Tibial nerve (tissue), 4 donors: ENCODE data around the gene GRAMD1A. TPM values are rescaled to one million over a fixed set of nuclear protein-coding genes. Genes with fewer than 3 reads are reported as not detected.
"Not testable (repeated sequence)": the region's sequence is repeated elsewhere in the genome, so short reads cannot be mapped to it uniquely, and the experiment has no call there.

Source experiments
- DNase-seq, 2 donors: peaks; one replicate each; pipeline ENCODE4 v3.0.0-alpha.2; 2019; ENCODE audit warnings: low spot score in 2 of 2
- H3K27ac ChIP-seq, 4 donors: fragments of 200-600 bp; sonication (generic) in 3 of 4; one replicate each; pipeline ENCODE4 v1.5.1; 2017 to 2019; ENCODE audit warnings: mild to moderate bottlenecking in 1 of 4
- H3K27me3 ChIP-seq, 2 donors: fragments of 200-600 bp; sonication (generic) in 1 of 2; one replicate each; pipeline versions ENCODE4 v1.5.1 to v1.6.0; 2017 to 2019
- H3K36me3 ChIP-seq, 3 donors: fragments of 200-600 bp; sonication (generic); one replicate each; pipeline ENCODE4 v1.5.1; 2018 to 2019
- H3K4me1 ChIP-seq, 4 donors: fragments of 200-600 bp; sonication (generic) in 3 of 4; one replicate each; pipeline ENCODE4 v1.5.1; 2017 to 2019
- H3K4me3 ChIP-seq, 4 donors: fragments of 200-600 bp; sonication (generic) in 3 of 4; one replicate each; pipeline ENCODE4 v1.5.1; 2017 to 2019; ENCODE audit warnings: mild to moderate bottlenecking in 1 of 4, moderate library complexity in 1 of 4
- H3K9me3 ChIP-seq, 4 donors: fragments of 200-600 bp; sonication (generic) in 3 of 4; one replicate each; pipeline ENCODE4 v1.5.1; 2017 to 2019
- EP300 ChIP-seq, 2 donors: sonication (generic); formaldehyde crosslinking; IDR thresholded peaks; one replicate each; pipeline ENCODE4 v1.6.1; 2017; ENCODE audit warnings: antibody characterized with exemption in 2 of 2, mild to moderate bottlenecking in 1 of 2
- POLR2A ChIP-seq, 2 donors: fragments of 450-650 bp; IDR thresholded peaks; one replicate each; pipeline ENCODE4 v1.6.1; 2017; ENCODE audit warnings: antibody characterized with exemption in 2 of 2, mild to moderate bottlenecking in 2 of 2, moderate library complexity in 2 of 2
- WGBS, 2 donors: methylation state at CpG; one replicate each; pipeline ENCODE4 v1.1.5; 2018; 5-methylcytosine and 5-hydroxymethylcytosine counted together
- total RNA-seq, 4 donors: library from RNA; depleted of rRNA; stranded (reverse); fragments of >200 nt; gene quantifications; one replicate each; pipeline ENCODE4 v1.1.0, GENCODE V29; 2016
- TF ChIP-seq, protein P1 (sequence below), 5 experiments: fragments of 200-600 bp in 3 of 5; fragments of 450-650 bp in 2 of 5; sonication (generic) in 3 of 5; IDR thresholded peaks; one replicate each; pipeline ENCODE4 v1.5.1; 2016 to 2019; ENCODE audit warnings: antibody characterized with exemption in 5 of 5, mild to moderate bottlenecking in 3 of 5, moderate library complexity in 2 of 5

GRAMD1A gene
- total RNA-seq, 4 donors from 2014 or later, result 53.1 to 108 (median 61.6) TPM

- Histone ChIP-seq H3K4me3 (no peak overlapping the region), H3K9me3 (no peaks in the 10 kb centered on the region), H3K36me3 (peaks cover 3 to 55% (median 7%) of the 10 kb centered on the region in 3 donors), H3K27me3 (no peaks in the 10 kb centered on the region), H3K4me1 (peaks cover 0 to 25% (median 6%) of the 10 kb centered on the region in 4 donors), H3K27ac (no peak overlapping the region)
- WGBS, 2 donors, result 73 to 76% methylated on average over 7 of the region's 7 CpGs
- no peak for DNase-seq
- TF ChIP-seq EP300 (IDR thresholded peaks at IDR 0.05), result no peak
- TF ChIP-seq, protein P1, sequence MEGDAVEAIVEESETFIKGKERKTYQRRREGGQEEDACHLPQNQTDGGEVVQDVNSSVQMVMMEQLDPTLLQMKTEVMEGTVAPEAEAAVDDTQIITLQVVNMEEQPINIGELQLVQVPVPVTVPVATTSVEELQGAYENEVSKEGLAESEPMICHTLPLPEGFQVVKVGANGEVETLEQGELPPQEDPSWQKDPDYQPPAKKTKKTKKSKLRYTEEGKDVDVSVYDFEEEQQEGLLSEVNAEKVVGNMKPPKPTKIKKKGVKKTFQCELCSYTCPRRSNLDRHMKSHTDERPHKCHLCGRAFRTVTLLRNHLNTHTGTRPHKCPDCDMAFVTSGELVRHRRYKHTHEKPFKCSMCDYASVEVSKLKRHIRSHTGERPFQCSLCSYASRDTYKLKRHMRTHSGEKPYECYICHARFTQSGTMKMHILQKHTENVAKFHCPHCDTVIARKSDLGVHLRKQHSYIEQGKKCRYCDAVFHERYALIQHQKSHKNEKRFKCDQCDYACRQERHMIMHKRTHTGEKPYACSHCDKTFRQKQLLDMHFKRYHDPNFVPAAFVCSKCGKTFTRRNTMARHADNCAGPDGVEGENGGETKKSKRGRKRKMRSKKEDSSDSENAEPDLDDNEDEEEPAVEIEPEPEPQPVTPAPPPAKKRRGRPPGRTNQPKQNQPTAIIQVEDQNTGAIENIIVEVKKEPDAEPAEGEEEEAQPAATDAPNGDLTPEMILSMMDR (IDR thresholded peaks at IDR 0.05), result no peak
- TF ChIP-seq POLR2A (IDR thresholded peaks at IDR 0.05), result no peak
These were observed 27.9 kb downstream of the GRAMD1A start for GRCh38 chr19:35027851-35028599.

DNA sequence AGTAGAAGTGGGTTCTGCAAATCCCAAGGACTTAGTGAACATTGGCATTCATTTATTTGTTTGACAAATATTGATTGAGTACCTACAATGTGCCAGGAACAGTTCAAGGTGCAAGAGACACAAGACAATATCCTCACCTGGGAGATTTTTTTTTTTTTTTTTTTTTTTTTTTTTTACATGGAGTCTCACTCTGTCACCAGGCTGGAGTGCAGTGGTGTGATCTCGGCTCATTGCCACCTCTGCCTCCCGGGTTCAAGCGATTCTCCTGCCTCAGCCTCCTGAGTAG is 28.4 kb downstream of the GRAMD1A start:
- 90% methylated on average over 3 of the region's 3 CpGs for WGBS, 2 donors

GRCh38 chr19:35029275-35029736 is 29.2 kb downstream of the GRAMD1A start:
- not testable (repeated sequence) for H3K4me3 ChIP-seq, DNase-seq, H3K27me3 ChIP-seq, H3K9me3 ChIP-seq
- Histone ChIP-seq H3K4me1 (peaks cover 0 to 25% (median 6%) of the 10 kb centered on the region in 4 donors), H3K36me3 (peaks cover 3 to 55% (median 8%) of the 10 kb centered on the region in 3 donors), H3K27ac (peak overlapping the region in 1 of 4 donors; percentile 66)
- WGBS, 2 donors, result 79 to 82% methylated on average over 11 of the region's 11 CpGs

More for the DNA sequence above, 28.4 kb downstream of the GRAMD1A start:
- H3K36me3 ChIP-seq, result peaks cover 3 to 55% (median 8%) of the 10 kb centered on the region in 3 donors
- not testable (repeated sequence) for H3K27ac ChIP-seq, H3K27me3 ChIP-seq, H3K9me3 ChIP-seq, DNase-seq, H3K4me3 ChIP-seq
- H3K4me1 ChIP-seq, result peaks cover 0 to 25% (median 6%) of the 10 kb centered on the region in 4 donors

DNA sequence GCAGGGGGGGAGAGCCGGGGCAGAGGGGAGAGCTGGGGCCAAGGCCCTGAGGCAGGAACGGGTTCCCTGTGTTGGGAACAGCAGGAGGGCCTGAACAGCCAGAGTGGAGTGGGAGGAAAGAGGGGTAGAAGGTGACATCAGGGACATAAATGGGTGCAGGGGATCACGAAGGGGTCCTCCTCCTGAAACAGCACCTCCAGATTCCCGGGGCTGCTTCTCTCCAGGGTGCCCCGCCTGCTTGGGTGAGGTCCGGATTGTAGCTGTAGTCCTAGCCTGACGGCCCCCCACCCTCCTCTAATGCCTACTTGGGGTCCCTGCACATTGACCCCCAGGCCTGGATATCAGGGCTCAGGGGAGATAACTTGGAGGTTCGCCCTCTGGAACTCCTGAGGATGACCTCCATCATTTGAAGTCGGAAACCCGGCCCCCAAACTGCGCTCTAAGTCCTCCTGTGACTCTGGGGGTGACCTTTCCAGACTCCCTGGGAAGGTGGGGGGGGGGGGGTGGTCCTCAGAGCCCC is 29.7 kb downstream of the GRAMD1A start:
- DNase-seq, result no peak
- no peaks in the 10 kb centered on the region for H3K9me3 ChIP-seq
- peak overlapping the region; percentile 19 to 79 (median 46) for H3K4me3 ChIP-seq
- TF ChIP-seq EP300 (IDR thresholded peaks at IDR 0.05), result no peak
- TF ChIP-seq, protein P1 (IDR thresholded peaks at IDR 0.05), result no peak
- no peak for TF ChIP-seq POLR2A (IDR thresholded peaks at IDR 0.05)
- 22 to 26% methylated on average over 11 of the region's 11 CpGs for WGBS, 2 donors
- peak overlapping the region in 3 of 4 donors; percentile 32 to 81 (median 66) for H3K27ac ChIP-seq
- H3K4me1 ChIP-seq, result peaks cover 0 to 25% (median 6%) of the 10 kb centered on the region in 4 donors
- H3K36me3 ChIP-seq, result peaks cover 3 to 55% (median 7%) of the 10 kb centered on the region in 3 donors
- H3K27me3 ChIP-seq, result no peaks in the 10 kb centered on the region

DNA sequence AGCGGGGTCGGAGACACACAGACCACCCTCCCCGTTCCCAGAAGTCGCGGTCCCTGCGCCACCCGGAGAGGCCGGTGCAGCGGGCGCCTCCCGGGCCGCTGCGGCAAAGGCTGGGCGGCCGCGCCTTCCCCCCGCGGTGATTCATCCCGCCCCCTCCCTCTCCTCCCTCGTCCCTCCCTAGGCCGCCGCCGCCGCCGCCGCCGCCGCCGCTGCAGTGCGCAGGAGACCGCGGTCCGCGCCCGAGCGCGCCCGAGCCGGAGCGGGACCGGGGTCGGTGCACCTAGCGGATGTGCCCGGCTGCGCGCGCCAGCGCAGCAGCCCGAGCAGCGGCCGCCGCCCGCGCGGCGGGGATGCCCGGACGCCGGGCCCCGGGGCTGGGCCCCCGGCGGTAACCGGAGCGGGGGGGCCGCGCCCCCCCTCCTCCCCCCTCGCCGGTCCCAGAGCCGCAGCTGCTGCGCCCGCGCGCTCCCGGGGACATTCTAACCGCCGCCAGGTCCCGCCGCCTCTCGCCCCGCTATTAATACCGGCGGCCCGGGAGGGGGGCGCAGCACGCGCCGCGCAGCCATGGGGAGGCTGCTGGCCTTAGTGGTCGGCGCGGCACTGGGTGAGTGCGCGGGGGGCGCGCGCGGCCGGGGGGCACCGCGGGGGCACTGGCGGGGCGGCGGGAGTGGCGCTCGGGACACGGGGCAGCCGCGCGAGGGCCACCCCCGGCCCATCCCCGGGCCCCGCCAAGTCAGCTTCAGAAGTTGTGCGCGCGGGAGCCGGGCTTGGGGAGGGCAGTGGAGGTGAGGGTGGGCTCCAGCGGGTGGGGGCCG is 30.3 kb downstream of the GRAMD1A start, which contains the start of gene SCN1B:
SCN1B (plus strand) TSS at position 214 of the 815 bp plus-strand sequence; CDS start at position 565, 351 bp downstream.
- WGBS, 2 donors, result 0 to 1% methylated on average over 8 to 52 of the region's 118 CpGs
- no peak for DNase-seq
- Histone ChIP-seq H3K4me1 (peaks cover 0 to 25% (median 6%) of the 10 kb centered on the region in 4 donors), H3K36me3 (peaks cover 2 to 54% (median 7%) of the 10 kb centered on the region in 3 donors), H3K9me3 (no peaks in the 10 kb centered on the region), H3K4me3 (peak within 1 kb of the TSS; percentile 39 to 79 (median 50)), H3K27ac (peak within 1 kb of the TSS; percentile 40 to 81 (median 57)), H3K27me3 (no peaks in the 10 kb centered on the region)
- TF ChIP-seq EP300 (IDR thresholded peaks at IDR 0.05) (no peak), POLR2A (IDR thresholded peaks at IDR 0.05) (peak; percentile 11 to 24)
- TF ChIP-seq, protein P1 (IDR thresholded peaks at IDR 0.05), result peak in 2 of 5 experiments; percentile 16 to 18
